Measurements from ENCODE around the gene NAALADL2.
A peak's percentile ranks its signal among the peaks of the same experiment; 100 is the strongest.
"Not testable (repeated sequence)": the region's sequence is repeated elsewhere in the genome, so short reads cannot be mapped to it uniquely, and the experiment has no call there.

Gene NAALADL2

GRCh38 chr3:175118382-175118941 lies 259.3 kb downstream of the NAALADL2 start:
- Histone ChIP-seq H3K4me3 (ENCODE audit: low read depth, low read length) (no peak overlapping the region), H3K9me3 (no peaks in the 10 kb centered on the region), H3K27me3 (no peaks in the 10 kb centered on the region), H3K36me3 (no peaks in the 10 kb centered on the region), H3K4me1 (0 out of 2 replicates have a peak, but pooled peaks cover 3% of the 10 kb centered on the region)
- no peak for DNase-seq
- no peak for TF ChIP-seq CTCF (IDR thresholded peaks at IDR 0.05; ENCODE audit: low read depth, low read length)

- no peak for DNase-seq
- H3K36me3 ChIP-seq, result no peaks in the 10 kb centered on the region
- H3K9me3 ChIP-seq, result no peaks in the 10 kb centered on the region
- no peak overlapping the region for H3K4me3 ChIP-seq (ENCODE audit: low read depth, low read length)
- peak; percentile 56 for TF ChIP-seq CTCF (IDR thresholded peaks at IDR 0.05; ENCODE audit: low read depth, low read length)
- no peaks in the 10 kb centered on the region for H3K27me3 ChIP-seq
- 0 out of 2 replicates have a peak, but pooled peaks cover 3% of the 10 kb centered on the region for H3K4me1 ChIP-seq
Measured at GRCh38 chr3:175121225-175121624, 262.1 kb downstream of the NAALADL2 start.

GRCh38 chr3:175127075-175127662 lies 268.0 kb downstream of the NAALADL2 start:
- no peak overlapping the region for H3K4me3 ChIP-seq (ENCODE audit: low read depth, low read length)
- H3K9me3 ChIP-seq, result no peaks in the 10 kb centered on the region
- DNase-seq, result no peak
- H3K36me3 ChIP-seq, result no peaks in the 10 kb centered on the region
- TF ChIP-seq CTCF (IDR thresholded peaks at IDR 0.05; ENCODE audit: low read depth, low read length), result no peak
- no peaks in the 10 kb centered on the region for H3K27me3 ChIP-seq
- no peaks in the 10 kb centered on the region for H3K4me1 ChIP-seq

DNA sequence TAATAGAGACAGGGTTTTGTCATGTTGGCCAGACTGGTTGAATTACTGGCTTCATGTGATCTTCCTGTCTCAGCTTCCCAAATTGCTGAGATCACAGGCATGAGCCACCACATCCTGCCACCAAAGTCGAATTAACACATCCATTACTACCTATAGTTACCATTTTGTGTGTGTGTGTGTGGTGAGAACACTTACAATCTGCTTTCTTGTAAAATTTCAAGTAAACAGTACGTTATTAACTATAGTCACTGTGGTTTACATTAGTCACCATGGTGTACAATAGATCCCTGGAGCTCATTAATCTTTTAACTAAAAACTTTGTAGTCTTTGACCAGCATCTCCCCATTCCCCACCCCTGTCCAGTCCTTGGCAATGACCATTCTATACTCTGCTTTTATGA lies 270.0 kb downstream of the NAALADL2 start:
- Histone ChIP-seq H3K27me3 (no peaks in the 10 kb centered on the region), H3K4me3 (ENCODE audit: low read depth, low read length) (no peak overlapping the region), H3K9me3 (no peaks in the 10 kb centered on the region), H3K36me3 (no peaks in the 10 kb centered on the region), H3K4me1 (no peaks in the 10 kb centered on the region)
- DNase-seq, result no peak
- TF ChIP-seq CTCF (IDR thresholded peaks at IDR 0.05; ENCODE audit: low read depth, low read length), result no peak

DNA sequence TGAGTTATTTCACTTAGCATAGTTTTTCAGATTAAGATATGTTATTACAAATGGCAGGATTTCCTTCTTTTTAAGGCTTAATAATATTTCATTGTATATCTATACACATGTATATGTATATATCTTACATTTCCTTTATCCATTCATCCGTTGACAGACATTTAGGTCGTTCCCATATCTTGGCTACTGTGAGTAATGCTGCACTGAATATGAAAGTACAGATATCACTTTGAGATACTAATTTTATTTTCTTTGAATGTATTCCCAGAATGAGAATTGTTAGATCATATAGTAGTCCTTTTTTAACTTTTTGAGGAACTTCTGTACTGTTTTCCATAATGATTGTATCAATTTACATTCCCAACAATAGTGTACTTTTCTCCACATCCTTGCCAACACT lies 270.4 kb downstream of the NAALADL2 start:
- H3K4me1 ChIP-seq, result no peaks in the 10 kb centered on the region
- H3K27me3 ChIP-seq, result no peaks in the 10 kb centered on the region
- no peak for TF ChIP-seq CTCF (IDR thresholded peaks at IDR 0.05; ENCODE audit: low read depth, low read length)

DNA sequence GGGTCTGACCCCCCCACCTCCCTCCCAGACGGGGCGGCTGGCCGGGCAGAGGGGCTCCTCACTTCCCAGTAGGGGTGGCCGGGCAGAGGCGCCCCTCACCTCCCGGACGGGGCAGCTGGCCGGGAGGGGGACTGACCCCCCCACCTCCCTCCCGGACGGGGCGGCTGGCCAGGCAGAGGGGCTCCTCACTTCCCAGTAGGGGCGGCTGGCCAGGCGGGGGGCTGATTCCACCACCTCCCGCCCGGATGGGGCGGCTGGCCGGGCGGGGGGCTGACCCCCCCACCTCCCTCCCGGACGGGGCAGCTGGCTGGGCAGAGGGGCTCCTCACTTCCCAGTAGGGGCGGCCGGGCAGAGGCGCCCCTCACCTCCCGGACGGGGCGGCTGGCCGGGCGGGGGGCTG lies 272.7 kb downstream of the NAALADL2 start:
- H3K4me1 ChIP-seq; H3K4me3 ChIP-seq (ENCODE audit: low read depth, low read length): not testable (repeated sequence)

More for the DNA sequence above, 270.4 kb downstream of the NAALADL2 start:
- Histone ChIP-seq H3K9me3 (no peaks in the 10 kb centered on the region), H3K4me3 (ENCODE audit: low read depth, low read length) (no peak overlapping the region), H3K36me3 (no peaks in the 10 kb centered on the region)
- DNase-seq, result no peak

GRCh38 chr3:175132706-175133105 lies 273.6 kb downstream of the NAALADL2 start:
- H3K4me3 ChIP-seq (ENCODE audit: low read depth, low read length); H3K36me3 ChIP-seq; H3K9me3 ChIP-seq; H3K27me3 ChIP-seq; DNase-seq; H3K4me1 ChIP-seq: not testable (repeated sequence)

More for the DNA sequence above, 272.7 kb downstream of the NAALADL2 start:
- not testable (repeated sequence) for H3K9me3 ChIP-seq, DNase-seq, H3K36me3 ChIP-seq, H3K27me3 ChIP-seq
